ENCODE measurements around the gene TMIGD2.
"Not testable (repeated sequence)": the region's sequence is repeated elsewhere in the genome, so short reads cannot be mapped to it uniquely, and the experiment has no call there.

Gene TMIGD2

GRCh38 chr19:4297901-4298809, 4.0 kb downstream of the TMIGD2 start:
- DNase-seq (ENCODE audit: low read depth, low spot score): no peak

GRCh38 chr19:4295972-4296771, 6.0 kb downstream of the TMIGD2 start:
- DNase-seq (ENCODE audit: low read depth, low spot score): no peak

GRCh38 chr19:4294389-4294788, 7.8 kb downstream of the TMIGD2 start:
- DNase-seq (ENCODE audit: low read depth, low spot score): no peak

GRCh38 chr19:4292515-4292914, 9.7 kb downstream of the TMIGD2 start:
- no peak for DNase-seq (ENCODE audit: low read depth, low spot score)

GRCh38 chr19:4291184-4291732, 10.9 kb downstream of the TMIGD2 start:
- DNase-seq (ENCODE audit: low read depth, low spot score): no peak

- DNase-seq (ENCODE audit: low read depth, low spot score): no peak
Observed at GRCh38 chr19:4288091-4288777, 14.0 kb downstream of the TMIGD2 start.

- not testable (repeated sequence) for DNase-seq (ENCODE audit: low read depth, low spot score)
Observed at GRCh38 chr19:4286141-4286540, 16.0 kb downstream of the TMIGD2 start.

GRCh38 chr19:4284974-4285373, 17.2 kb downstream of the TMIGD2 start:
- DNase-seq (ENCODE audit: low read depth, low spot score): no peak

GRCh38 chr19:4284176-4284958, 17.8 kb downstream of the TMIGD2 start:
- no peak for DNase-seq (ENCODE audit: low read depth, low spot score)

- no peak for DNase-seq (ENCODE audit: low read depth, low spot score)
Observed at GRCh38 chr19:4279530-4280422, 22.4 kb downstream of the TMIGD2 start.

GRCh38 chr19:4279267-4279529, 23.0 kb downstream of the TMIGD2 start:
- DNase-seq (ENCODE audit: low read depth, low spot score): no peak

- no peak for DNase-seq (ENCODE audit: low read depth, low spot score)
Observed at GRCh38 chr19:4278419-4279266, 23.5 kb downstream of the TMIGD2 start, which contains the start of gene SHD. Gene SHD (plus strand): TSS chr19:4279266. CDS start chr19:4280064, 798 bp downstream.

GRCh38 chr19:4278010-4278409, 24.2 kb downstream of the TMIGD2 start:
- DNase-seq (ENCODE audit: low read depth, low spot score): no peak

GRCh38 chr19:4277191-4277696, 24.9 kb downstream of the TMIGD2 start:
- no peak for DNase-seq (ENCODE audit: low read depth, low spot score)

- not testable (repeated sequence) for DNase-seq (ENCODE audit: low read depth, low spot score)
Observed at GRCh38 chr19:4274321-4274686, 27.9 kb downstream of the TMIGD2 start.

- DNase-seq (ENCODE audit: low read depth, low spot score): no peak
Observed at GRCh38 chr19:4272894-4273293, 29.3 kb downstream of the TMIGD2 start.

GRCh38 chr19:4268816-4269430, 33.3 kb downstream of the TMIGD2 start:
- DNase-seq (ENCODE audit: low read depth, low spot score): no peak
